Spleen (tissue), 11 donors: ENCODE data around the gene DOCK11. TPM values are rescaled to one million over a fixed set of nuclear protein-coding genes. Genes with fewer than 3 reads are reported as not detected.

Source experiments
- DNase-seq: peaks from one replicate; pipeline ENCODE4 v3.0.0-alpha.2; 2020
- H3K27ac ChIP-seq, 8 donors: fragments of 200-600 bp; sonication (generic) in 7 of 8; 1 replicate in 4 of 8; 2 replicates in 4 of 8; pipeline versions ENCODE4 v1.5.0 to v1.8.0; 2016 to 2021; ENCODE audit warnings: inconsistent platforms in 4 of 8, mild to moderate bottlenecking in 4 of 8, moderate library complexity in 1 of 8
- H3K27me3 ChIP-seq, 7 donors: fragments of 200-600 bp; sonication (generic) in 6 of 7; replicated peaks in 1 of 7; 1 replicate in 4 of 7; 2 replicates in 3 of 7; pipeline versions ENCODE4 v1.5.0 to v1.8.0; 2016 to 2021; ENCODE audit warnings: inconsistent platforms in 3 of 7, mild to moderate bottlenecking in 1 of 7
- H3K36me3 ChIP-seq, 6 donors: fragments of 200-600 bp; sonication (generic) in 5 of 6; 1 replicate in 4 of 6; 2 replicates in 2 of 6; pipeline versions ENCODE4 v1.5.0 to v1.8.0; 2016 to 2021; ENCODE audit warnings: inconsistent platforms in 2 of 6
- H3K4me1 ChIP-seq, 6 donors: fragments of 200-600 bp; sonication (generic) in 5 of 6; 1 replicate in 3 of 6; 2 replicates in 3 of 6; pipeline versions ENCODE4 v1.5.0 to v1.8.0; 2016 to 2021; ENCODE audit warnings: inconsistent platforms in 3 of 6
- H3K4me3 ChIP-seq, 8 donors: fragments of 200-600 bp; sonication (generic) in 7 of 8; 1 replicate in 4 of 8; 2 replicates in 4 of 8; pipeline versions ENCODE4 v1.5.0 to v1.8.0; 2016 to 2021; ENCODE audit warnings: inconsistent platforms in 4 of 8, mild to moderate bottlenecking in 4 of 8, moderate library complexity in 2 of 8
- H3K9me3 ChIP-seq, 8 donors: fragments of 200-600 bp; sonication (generic) in 7 of 8; 1 replicate in 4 of 8; 2 replicates in 4 of 8; pipeline versions ENCODE4 v1.5.0 to v1.8.0; 2016 to 2021; ENCODE audit warnings: inconsistent platforms in 4 of 8
- CTCF ChIP-seq, 11 experiments: fragments of 200-600 bp in 7 of 11; fragments of 450-650 bp in 4 of 11; sonication (generic) in 4 of 11; IDR thresholded peaks in 8 of 11; conservative IDR thresholded peaks in 3 of 11; 1 replicate in 7 of 11; 2 replicates in 4 of 11; pipeline versions ENCODE4 v1.4.0 to v1.8.0; 2016 to 2021; ENCODE audit warnings: antibody characterized with exemption in 11 of 11, inconsistent platforms in 4 of 11, mild to moderate bottlenecking in 1 of 11
- POLR2A ChIP-seq, 3 donors: fragments of 450-650 bp; IDR thresholded peaks; one replicate each; pipeline ENCODE4 v1.5.1; 2017; ENCODE audit warnings: antibody characterized with exemption in 3 of 3, mild to moderate bottlenecking in 1 of 3
- POLR2AphosphoS5 ChIP-seq, 3 donors: sonication (generic); formaldehyde crosslinking; IDR thresholded peaks; one replicate each; pipeline ENCODE4 v1.5.1; 2017; ENCODE audit warnings: antibody characterized with exemption in 3 of 3
- WGBS, 5 donors: extraction: QIAGEN DNeasy Blood & Tissue Kit in 3 of 5; methylation state at CpG; one replicate each; pipeline versions ENCODE4 v1.1.5 to v1.1.7; 2013 to 2018; 5-methylcytosine and 5-hydroxymethylcytosine counted together
- intact Hi-C: fragments of 100-400 bp; cut with DNase I; formaldehyde crosslinking; loops from one replicate; pipeline ENCODE4 v1.15.0; 2023; ENCODE audit warnings: low total_unique reads
- polyA plus RNA-seq, 3 donors: library from polyadenylated mRNA; stranded (reverse); fragments of 200-250 nt; gene quantifications; one replicate each; pipeline ENCODE4 v1.2.1, GENCODE V29; 2013
- total RNA-seq, 7 donors: library from RNA; depleted of rRNA in 3 of 7; stranded (reverse); fragments of >200 nt in 3 of 7; fragmentation: NEBNext Ultra II Directional in 4 of 7; extraction: Animal tissue kit (Norgen Biotek cat#: 25700) in 4 of 7; gene quantifications; one replicate each; pipeline versions ENCODE4 v1.1.0 to v1.2.1, GENCODE V29; 2016 to 2021
- donor health status: healthy with polysubstance abuse.
- donor health status: DM: no; HTN: no; CAD: no; lungs with moderate emphysema.
- donor health status: DM: no; HTN: no; CAD: no.
- donor health status: Bipolar disorder and iron deficiency.
- donor health status: healthy.
- donor health status: DM: no; HTN: no; CAD: no.
- donor health status: DM: yes; HTN: yes; CAD: no.

The DOCK11 gene
- total and polyA plus RNA-seq, 10 donors, result 32.8 to 68.9 (median 56.0) TPM

GRCh38 chrX:118493016-118493415 is 2.6 kb upstream of the DOCK11 start:
- TF ChIP-seq POLR2AphosphoS5 (IDR thresholded peaks at IDR 0.05), result no peak
- TF ChIP-seq CTCF (IDR thresholded peaks at IDR 0.05 in 8 of 11, conservative IDR thresholded peaks at IDR 0.05 in 3 of 11), result no peak
- no peak for TF ChIP-seq POLR2A (IDR thresholded peaks at IDR 0.05)
- Histone ChIP-seq H3K4me1 (peaks cover 0 to 14% (median 6%) of the 10 kb centered on the region in 6 donors), H3K4me3 (no peak overlapping the region), H3K36me3 (no peaks in the 10 kb centered on the region), H3K9me3 (no peaks in the 10 kb centered on the region), H3K27ac (no peak overlapping the region), H3K27me3 (peaks cover 0 to 8% (median 0%) of the 10 kb centered on the region in 7 donors)
- WGBS, 5 donors, result 72 to 97% (median 94%) methylated on average over 3 of the region's 3 CpGs
- DNase-seq, result no peak
- intact Hi-C loops, result no loop called here

GRCh38 chrX:118493653-118494297 is 1.8 kb upstream of the DOCK11 start:
- Histone ChIP-seq H3K4me3 (no peak overlapping the region), H3K36me3 (no peaks in the 10 kb centered on the region), H3K27me3 (peaks cover 0 to 8% (median 0%) of the 10 kb centered on the region in 7 donors), H3K9me3 (no peaks in the 10 kb centered on the region), H3K27ac (peak overlapping the region in 2 of 8 donors; percentile 97 to 98), H3K4me1 (peaks cover 0 to 22% (median 13%) of the 10 kb centered on the region in 6 donors)
- intact Hi-C loops, result no loop called here
- 66 to 95% (median 90%) methylated on average over 3 of the region's 3 CpGs for WGBS, 5 donors
- TF ChIP-seq POLR2AphosphoS5 (IDR thresholded peaks at IDR 0.05), result no peak
- TF ChIP-seq POLR2A (IDR thresholded peaks at IDR 0.05), result no peak
- no peak for TF ChIP-seq CTCF (IDR thresholded peaks at IDR 0.05 in 8 of 11, conservative IDR thresholded peaks at IDR 0.05 in 3 of 11)
- DNase-seq, result no peak

- peaks cover 0 to 40% (median 20%) of the 10 kb centered on the region in 6 donors for H3K4me1 ChIP-seq
- DNase-seq, result peak; percentile 95
- intact Hi-C loops, result no loop called here
- H3K27ac ChIP-seq, result peak overlapping the region; percentile 70 to 98 (median 93)
- peak; percentile 85 to 91 (median 89) for TF ChIP-seq POLR2AphosphoS5 (IDR thresholded peaks at IDR 0.05)
- peak in 1 of 11 experiments; percentile 2 for TF ChIP-seq CTCF (IDR thresholded peaks at IDR 0.05 in 8 of 11, conservative IDR thresholded peaks at IDR 0.05 in 3 of 11)
- peak in 1 of 3 donors; percentile 34 for TF ChIP-seq POLR2A (IDR thresholded peaks at IDR 0.05)
- no peaks in the 10 kb centered on the region for H3K9me3 ChIP-seq
- H3K36me3 ChIP-seq, result peaks cover 0 to 15% (median 0%) of the 10 kb centered on the region in 6 donors
- peaks cover 0 to 8% (median 0%) of the 10 kb centered on the region in 7 donors for H3K27me3 ChIP-seq
- 0 to 36% (median 14%) methylated on average over 7 to 81 of the region's 81 CpGs for WGBS, 5 donors
- H3K4me3 ChIP-seq, result peak overlapping the region; percentile 56 to 89 (median 67)
Measured at GRCh38 chrX:118495958-118496762, 545 bp downstream of the DOCK11 start.

- intact Hi-C loops, result no loop called here
- Histone ChIP-seq H3K27ac (peak overlapping the region; percentile 70 to 98 (median 93)), H3K9me3 (no peaks in the 10 kb centered on the region), H3K36me3 (peaks cover 0 to 18% (median 0%) of the 10 kb centered on the region in 6 donors), H3K4me3 (peak overlapping the region; percentile 56 to 89 (median 67)), H3K4me1 (peaks cover 0 to 46% (median 25%) of the 10 kb centered on the region in 6 donors), H3K27me3 (peaks cover 0 to 8% (median 0%) of the 10 kb centered on the region in 7 donors)
- no peak for TF ChIP-seq POLR2AphosphoS5 (IDR thresholded peaks at IDR 0.05)
- no peak for TF ChIP-seq CTCF (IDR thresholded peaks at IDR 0.05 in 8 of 11, conservative IDR thresholded peaks at IDR 0.05 in 3 of 11)
- TF ChIP-seq POLR2A (IDR thresholded peaks at IDR 0.05), result no peak
- DNase-seq, result no peak
- WGBS, 5 donors, result 1 to 46% (median 5%) methylated on average over 6 to 13 of the region's 13 CpGs
Measured at GRCh38 chrX:118496763-118497079, 1.1 kb downstream of the DOCK11 start.
